IMR-90 (cell line): ENCODE data around the gene IFFO2.

Experiments used
- BHLHE40 ChIP-seq: fragments of 150-350 bp; IDR thresholded peaks from 2 replicates; pipeline ENCODE4 v1.6.1; 2016; ENCODE audit warnings: mild to moderate bottlenecking, low read depth, low read length
- CEBPB ChIP-seq: IDR thresholded peaks from 2 replicates; pipeline ENCODE4 v1.6.1; 2012; ENCODE audit warnings: low read depth, low read length, improper control_type of control experiment
- CTCF ChIP-seq: conservative IDR thresholded peaks from 2 replicates; pipeline ENCODE4 v1.5.1; 2012; ENCODE audit warnings: mild to moderate bottlenecking, low read depth, low read length, improper control_type of control experiment
- ELK1 ChIP-seq: fragments of 150-350 bp; IDR thresholded peaks from 2 replicates; pipeline ENCODE4 v1.6.1; 2016; ENCODE audit warnings: low read depth, mild to moderate bottlenecking, low read length, moderate library complexity, borderline replicate concordance
- FOS ChIP-seq: fragments of 150-350 bp; IDR thresholded peaks from 2 replicates; pipeline ENCODE4 v1.6.1; 2016; ENCODE audit warnings: low read depth, low read length
- MAZ ChIP-seq: IDR thresholded peaks from 2 replicates; pipeline ENCODE4 v1.6.1; 2012; ENCODE audit warnings: low read depth, mild to moderate bottlenecking, low read length, improper control_type of control experiment, moderate library complexity, borderline replicate concordance
- MXI1 ChIP-seq: IDR thresholded peaks from 2 replicates; pipeline ENCODE4 v1.6.1; 2012; ENCODE audit warnings: low read depth, mild to moderate bottlenecking, low read length, moderate library complexity, borderline replicate concordance
- POLR2A ChIP-seq: IDR thresholded peaks from 2 replicates; pipeline ENCODE4 v1.6.1; 2012; ENCODE audit warnings: mild to moderate bottlenecking, low read depth, low read length
- RAD21 ChIP-seq: IDR thresholded peaks from 2 replicates; pipeline ENCODE4 v1.6.1; 2012; ENCODE audit warnings: low read length, improper control_type of control experiment
- RCOR1 ChIP-seq: IDR thresholded peaks from 2 replicates; pipeline ENCODE4 v1.6.1; 2012; ENCODE audit warnings: mild to moderate bottlenecking, low read length, improper control_type of control experiment; ENCODE audit not compliant: insufficient replicate concordance
- RFX5 ChIP-seq: IDR thresholded peaks from 2 replicates; pipeline ENCODE4 v1.8.0; 2012; ENCODE audit warnings: low read depth, mild to moderate bottlenecking, low read length, moderate library complexity
- SMC3 ChIP-seq: fragments of 150-350 bp; IDR thresholded peaks from 2 replicates; pipeline ENCODE4 v1.6.1; 2016; ENCODE audit warnings: low read depth, mild to moderate bottlenecking, antibody characterized with exemption, low read length, moderate library complexity
- USF2 ChIP-seq: fragments of 150-350 bp; IDR thresholded peaks from 2 replicates; pipeline ENCODE4 v1.6.1; 2017; ENCODE audit warnings: mild to moderate bottlenecking, antibody characterized with exemption, low read length, low read depth

- TF ChIP-seq CTCF (no peak), POLR2A (no peak), RAD21 (no peak), SMC3 (no peak), ELK1 (no peak), MAZ (no peak), FOS (no peak), CEBPB (no peak), RFX5 (no peak), MXI1 (no peak), BHLHE40 (no peak), USF2 (no peak), RCOR1 (no peak)
Measured at GRCh38 chr1:18866846-18867245, 89.6 kb downstream of the IFFO2 start.
